SU-DHL-6 (cell line): ENCODE measurements around the gene HAO2.

Experiments
- CTCF ChIP-seq: fragments of 200-600 bp; sonication (generic); IDR thresholded peaks from one replicate; pipeline ENCODE4 v1.5.1; 2017; ENCODE audit warnings: antibody characterized with exemption, mild to moderate bottlenecking, low read length, moderate library complexity; ENCODE audit not compliant: insufficient read depth, poor library complexity, severe bottlenecking
- EZH2phosphoT487 ChIP-seq: fragments of 200-600 bp; sonication (generic), shearing (Covaris generic); conservative IDR thresholded peaks from 2 replicates; pipeline ENCODE4 v1.6.1; 2018; ENCODE audit warnings: mild to moderate bottlenecking, antibody characterized with exemption, low read length, moderate library complexity, mixed read lengths

- TF ChIP-seq EZH2phosphoT487, result no peak
- no peak for TF ChIP-seq CTCF
These were observed 44.4 kb upstream of the HAO2 start for GRCh38 chr1:119324198-119324597.
